Keratinocyte (primary cell): Measurements from ENCODE around the gene CDK17.

Experiments
- CTCF ChIP-seq, 3 experiments: IDR thresholded peaks in 1 of 3; conservative IDR thresholded peaks in 1 of 3; optimal IDR thresholded peaks in 1 of 3; 2 replicates in 2 of 3; 3 replicates in 1 of 3; pipeline versions ENCODE3 to v1.5.1; 2011; ENCODE audit warnings: low read length in 3 of 3, mild to moderate bottlenecking in 3 of 3, moderate library complexity in 2 of 3, control low read depth in 1 of 3, inconsistent platforms in 1 of 3; ENCODE audit not compliant: insufficient read depth in 2 of 3; ENCODE audit errors: extremely low read depth in 1 of 3
- EZH2 ChIP-seq: IDR thresholded peaks from one replicate; pipeline ENCODE4 v1.6.1; 2012; ENCODE audit warnings: inconsistent platforms, mild to moderate bottlenecking, low read length, moderate library complexity

- TF ChIP-seq CTCF (optimal IDR thresholded peaks at IDR 0.05 in 1 of 3, IDR thresholded peaks at IDR 0.05 in 1 of 3, conservative IDR thresholded peaks at IDR 0.05 in 1 of 3; ENCODE audit: extremely low read depth in 1 of 3, insufficient read depth in 2 of 3, low read length in 3 of 3): no peak
- TF ChIP-seq EZH2: no peak
These were observed 53.0 kb downstream of the CDK17 start for GRCh38 chr12:96347130-96347699.
